Measurements from ENCODE around the gene TMEM108.

The TMEM108 gene

GRCh38 chr3:133050891-133051290 is 12.7 kb downstream of the TMEM108 start:
- Histone ChIP-seq H3K4me1 (ENCODE audit: control insufficient read depth in 1 of 2, insufficient read depth in 2 of 2, low read length in 2 of 2) (no peaks in the 10 kb centered on the region), H2BK5ac (ENCODE audit: low read depth, low read length, poor library complexity) (no peak overlapping the region), H3K4me2 (ENCODE audit: low read length) (no peak overlapping the region), H2BK120ac (ENCODE audit: insufficient read depth, low read length, poor library complexity) (no peak overlapping the region), H3K79me1 (ENCODE audit: low read length) (no peaks in the 10 kb centered on the region), H3K9ac (ENCODE audit: low read length) (no peak overlapping the region), H3K9me3 (ENCODE audit: insufficient read depth, low read depth, low read length) (no peaks in the 10 kb centered on the region), H3K18ac (ENCODE audit: low read length) (no peak overlapping the region), H3K27me3 (ENCODE audit: insufficient read depth, low read length) (no peaks in the 10 kb centered on the region), H3K36me3 (ENCODE audit: control insufficient read depth in 1 of 2, insufficient read depth in 2 of 2, low read length in 2 of 2) (no peaks in the 10 kb centered on the region), H4K8ac (ENCODE audit: low read depth, low read length) (no peak overlapping the region), H3K27ac (ENCODE audit: low read depth, low read length) (no peak overlapping the region), H2AFZ (ENCODE audit: insufficient read depth, low read length, poor library complexity) (no peak overlapping the region), H3K4me3 (ENCODE audit: low read depth, low read length) (no peak overlapping the region), H4K12ac (ENCODE audit: low read depth, low read length) (no peak overlapping the region), H3K4ac (ENCODE audit: low read depth, low read length) (no peak overlapping the region), H3K79me2 (ENCODE audit: control insufficient read depth, insufficient read depth, low read length, poor library complexity) (no peaks in the 10 kb centered on the region), H2AK5ac (ENCODE audit: low read length) (no peak overlapping the region), H2BK12ac (ENCODE audit: low read length) (no peak overlapping the region), H3K14ac (ENCODE audit: low read length) (no peak overlapping the region), H4K91ac (ENCODE audit: low read depth, low read length) (no peak overlapping the region), H3K23ac (ENCODE audit: low read length) (no peak overlapping the region)
- WGBS (ENCODE audit: extremely low coverage, insufficient coverage, insufficient read length), result no CpG with 5 or more reads among the region's 2 CpGs
- DNase-seq, result no peak

- Histone ChIP-seq H3K18ac (ENCODE audit: low read length) (no peak overlapping the region), H4K12ac (ENCODE audit: low read depth, low read length) (no peak overlapping the region), H3K14ac (ENCODE audit: low read length) (no peak overlapping the region), H3K4ac (ENCODE audit: low read depth, low read length) (no peak overlapping the region), H2BK12ac (ENCODE audit: low read length) (no peak overlapping the region), H3K27me3 (ENCODE audit: insufficient read depth, low read length) (no peaks in the 10 kb centered on the region), H2BK5ac (ENCODE audit: low read depth, low read length, poor library complexity) (no peak overlapping the region), H4K91ac (ENCODE audit: low read depth, low read length) (no peak overlapping the region), H3K27ac (ENCODE audit: low read depth, low read length) (no peak overlapping the region), H3K4me2 (ENCODE audit: low read length) (no peak overlapping the region), H3K36me3 (ENCODE audit: control insufficient read depth in 1 of 2, insufficient read depth in 2 of 2, low read length in 2 of 2) (no peaks in the 10 kb centered on the region), H3K4me3 (ENCODE audit: low read depth, low read length) (no peak overlapping the region), H2AK5ac (ENCODE audit: low read length) (no peak overlapping the region), H3K4me1 (ENCODE audit: control insufficient read depth in 1 of 2, insufficient read depth in 2 of 2, low read length in 2 of 2) (no peaks in the 10 kb centered on the region), H4K8ac (ENCODE audit: low read depth, low read length) (no peak overlapping the region), H3K9ac (ENCODE audit: low read length) (no peak overlapping the region), H3K23ac (ENCODE audit: low read length) (no peak overlapping the region), H3K79me1 (ENCODE audit: low read length) (no peaks in the 10 kb centered on the region), H3K9me3 (ENCODE audit: insufficient read depth, low read depth, low read length) (no peaks in the 10 kb centered on the region), H3K79me2 (ENCODE audit: control insufficient read depth, insufficient read depth, low read length, poor library complexity) (no peaks in the 10 kb centered on the region), H2AFZ (ENCODE audit: insufficient read depth, low read length, poor library complexity) (no peak overlapping the region), H2BK120ac (ENCODE audit: insufficient read depth, low read length, poor library complexity) (no peak overlapping the region)
- WGBS (ENCODE audit: extremely low coverage, insufficient coverage, insufficient read length), result no CpG with 5 or more reads among the region's 2 CpGs
- no peak for DNase-seq
Observed at GRCh38 chr3:133053532-133053931, 15.3 kb downstream of the TMEM108 start.

GRCh38 chr3:133054586-133054985 is 16.4 kb downstream of the TMEM108 start:
- Histone ChIP-seq H3K36me3 (ENCODE audit: control insufficient read depth in 1 of 2, insufficient read depth in 2 of 2, low read length in 2 of 2) (no peaks in the 10 kb centered on the region), H3K4ac (ENCODE audit: low read depth, low read length) (no peak overlapping the region), H3K23ac (ENCODE audit: low read length) (no peak overlapping the region), H3K4me1 (ENCODE audit: control insufficient read depth in 1 of 2, insufficient read depth in 2 of 2, low read length in 2 of 2) (no peaks in the 10 kb centered on the region), H3K27me3 (ENCODE audit: insufficient read depth, low read length) (no peaks in the 10 kb centered on the region), H2BK5ac (ENCODE audit: low read depth, low read length, poor library complexity) (no peak overlapping the region), H4K12ac (ENCODE audit: low read depth, low read length) (no peak overlapping the region), H3K27ac (ENCODE audit: low read depth, low read length) (no peak overlapping the region), H3K79me1 (ENCODE audit: low read length) (no peaks in the 10 kb centered on the region), H2AK5ac (ENCODE audit: low read length) (no peak overlapping the region), H4K91ac (ENCODE audit: low read depth, low read length) (no peak overlapping the region), H2BK12ac (ENCODE audit: low read length) (no peak overlapping the region), H4K8ac (ENCODE audit: low read depth, low read length) (no peak overlapping the region), H3K9me3 (ENCODE audit: insufficient read depth, low read depth, low read length) (no peaks in the 10 kb centered on the region), H3K4me3 (ENCODE audit: low read depth, low read length) (no peak overlapping the region), H2AFZ (ENCODE audit: insufficient read depth, low read length, poor library complexity) (no peak overlapping the region), H3K9ac (ENCODE audit: low read length) (no peak overlapping the region), H3K4me2 (ENCODE audit: low read length) (no peak overlapping the region), H3K79me2 (ENCODE audit: control insufficient read depth, insufficient read depth, low read length, poor library complexity) (no peaks in the 10 kb centered on the region), H3K14ac (ENCODE audit: low read length) (no peak overlapping the region), H2BK120ac (ENCODE audit: insufficient read depth, low read length, poor library complexity) (no peak overlapping the region), H3K18ac (ENCODE audit: low read length) (no peak overlapping the region)
- WGBS (ENCODE audit: extremely low coverage, insufficient coverage, insufficient read length), result no CpG with 5 or more reads among the region's 1 CpG
- no peak for DNase-seq

GRCh38 chr3:133055339-133055738 is 17.1 kb downstream of the TMEM108 start:
- no peak overlapping the region for H3K27ac ChIP-seq (ENCODE audit: low read depth, low read length)
- H2BK12ac ChIP-seq (ENCODE audit: low read length), result no peak overlapping the region
- no peaks in the 10 kb centered on the region for H3K79me1 ChIP-seq (ENCODE audit: low read length)
- no peak overlapping the region for H3K4me2 ChIP-seq (ENCODE audit: low read length)
- no peak overlapping the region for H3K23ac ChIP-seq (ENCODE audit: low read length)
- H2BK5ac ChIP-seq (ENCODE audit: low read depth, low read length, poor library complexity), result no peak overlapping the region
- H3K9me3 ChIP-seq (ENCODE audit: insufficient read depth, low read depth, low read length), result no peaks in the 10 kb centered on the region
- H3K36me3 ChIP-seq (ENCODE audit: control insufficient read depth in 1 of 2, insufficient read depth in 2 of 2, low read length in 2 of 2), result no peaks in the 10 kb centered on the region
- no peak overlapping the region for H4K8ac ChIP-seq (ENCODE audit: low read depth, low read length)
- no peak overlapping the region for H3K18ac ChIP-seq (ENCODE audit: low read length)
- no peaks in the 10 kb centered on the region for H3K27me3 ChIP-seq (ENCODE audit: insufficient read depth, low read length)
- no peaks in the 10 kb centered on the region for H3K79me2 ChIP-seq (ENCODE audit: control insufficient read depth, insufficient read depth, low read length, poor library complexity)
- no peak overlapping the region for H3K9ac ChIP-seq (ENCODE audit: low read length)
- H4K91ac ChIP-seq (ENCODE audit: low read depth, low read length), result no peak overlapping the region
- H2AK5ac ChIP-seq (ENCODE audit: low read length), result no peak overlapping the region
- no peak overlapping the region for H4K12ac ChIP-seq (ENCODE audit: low read depth, low read length)
- no peak for DNase-seq
- H3K14ac ChIP-seq (ENCODE audit: low read length), result no peak overlapping the region
- H3K4me3 ChIP-seq (ENCODE audit: low read depth, low read length), result no peak overlapping the region
- H2BK120ac ChIP-seq (ENCODE audit: insufficient read depth, low read length, poor library complexity), result no peak overlapping the region
- H2AFZ ChIP-seq (ENCODE audit: insufficient read depth, low read length, poor library complexity), result no peak overlapping the region
- no CpG with 5 or more reads among the region's 1 CpG for WGBS (ENCODE audit: extremely low coverage, insufficient coverage, insufficient read length)
- H3K4ac ChIP-seq (ENCODE audit: low read depth, low read length), result no peak overlapping the region
- no peaks in the 10 kb centered on the region for H3K4me1 ChIP-seq (ENCODE audit: control insufficient read depth in 1 of 2, insufficient read depth in 2 of 2, low read length in 2 of 2)

Data from trophoblast cell (in vitro differentiated cells and primary cell).